HepG2 (cell line): Measurements from ENCODE around the gene SLC16A3. TPM values are rescaled to one million over a fixed set of nuclear protein-coding genes. Genes with fewer than 3 reads are reported as not detected.

ENCODE experiments used
- AGO2 ChIP-seq: fragments of 200-400 bp; formaldehyde crosslinking; optimal IDR thresholded peaks from 2 replicates; pipeline ENCODE3; 2017; ENCODE audit warnings: mild to moderate bottlenecking, low read depth, low read length, moderate library complexity
- ARNT2 ChIP-seq: sonication (generic); formaldehyde crosslinking; IDR thresholded peaks from 2 replicates; pipeline ENCODE4 v1.8.0; 2022; ENCODE audit warnings: mild to moderate bottlenecking, low read depth, missing genetic modification reagents, moderate library complexity
- CEBPB ChIP-seq: IDR thresholded peaks from 2 replicates; pipeline ENCODE4 v1.6.1; 2011; ENCODE audit warnings: low read depth, low read length, improper control_type of control experiment, borderline replicate concordance
- EED ChIP-seq: sonication (generic); formaldehyde crosslinking; IDR thresholded peaks from 2 replicates; pipeline ENCODE4 v1.5.0; 2020; ENCODE audit warnings: mild to moderate bottlenecking, missing genetic modification reagents
- ETV6 ChIP-seq: sonication (generic); formaldehyde crosslinking; conservative IDR thresholded peaks from 2 replicates; pipeline ENCODE4 v1.4.0; 2020; ENCODE audit warnings: missing genetic modification reagents
- GATAD2A ChIP-seq: IDR thresholded peaks from 2 replicates; pipeline ENCODE4 v1.6.1; 2016
- HOXA3 ChIP-seq: sonication (generic); formaldehyde crosslinking; IDR thresholded peaks from 2 replicates; pipeline ENCODE4 v1.5.0; 2020; ENCODE audit warnings: missing genetic modification reagents
- KDM2A ChIP-seq: sonication (generic); formaldehyde crosslinking; IDR thresholded peaks from 2 replicates; pipeline ENCODE4 v1.4.0; 2020; ENCODE audit warnings: low read depth, missing genetic modification reagents, borderline replicate concordance
- KMT2A ChIP-seq: sonication (generic); formaldehyde crosslinking; IDR thresholded peaks from 2 replicates; pipeline ENCODE4 v1.4.0; 2020; ENCODE audit warnings: missing genetic modification reagents
- LCORL ChIP-seq, 2 experiments: fragments of 450-650 bp in 1 of 2; sonication (generic) in 1 of 2; formaldehyde crosslinking in 1 of 2; IDR thresholded peaks; 2 replicates each; pipeline versions ENCODE4 v1.5.0 to v1.6.1; 2017 to 2020; ENCODE audit warnings: antibody characterized with exemption in 1 of 2, missing genetic modification reagents in 1 of 2
- MTA3 ChIP-seq: sonication (generic); formaldehyde crosslinking; IDR thresholded peaks from 2 replicates; pipeline ENCODE4 v1.4.0; 2020; ENCODE audit warnings: missing genetic modification reagents
- PHF8 ChIP-seq: sonication (generic); formaldehyde crosslinking; IDR thresholded peaks from 2 replicates; pipeline ENCODE4 v1.5.0; 2020; ENCODE audit warnings: missing genetic modification reagents
- POLR2G ChIP-seq: fragments of 200-400 bp; formaldehyde crosslinking; IDR thresholded peaks from 2 replicates; pipeline ENCODE4 v1.6.1; 2018; ENCODE audit warnings: mild to moderate bottlenecking, low read depth, low read length, moderate library complexity
- RBFOX2 ChIP-seq: fragments of 200-400 bp; formaldehyde crosslinking; IDR thresholded peaks from 2 replicates; pipeline ENCODE4 v1.6.1; 2017; ENCODE audit warnings: low read depth, mild to moderate bottlenecking, low read length
- RFXAP ChIP-seq: sonication (generic); formaldehyde crosslinking; IDR thresholded peaks from 2 replicates; pipeline ENCODE4 v1.4.0; 2020; ENCODE audit warnings: missing genetic modification reagents, borderline replicate concordance
- TMF1 ChIP-seq: sonication (generic); formaldehyde crosslinking; IDR thresholded peaks from 2 replicates; pipeline ENCODE4 v1.8.1; 2022; ENCODE audit warnings: low read depth, missing genetic modification reagents
- TRIM22 ChIP-seq: fragments of 450-650 bp; IDR thresholded peaks from 2 replicates; pipeline ENCODE4 v1.6.1; 2017
- ZFP62 ChIP-seq: sonication (generic); formaldehyde crosslinking; IDR thresholded peaks from 2 replicates; pipeline ENCODE4 v1.4.0; 2020; ENCODE audit warnings: missing genetic modification reagents
- ZNF12 ChIP-seq: sonication (generic); formaldehyde crosslinking; IDR thresholded peaks from 2 replicates; pipeline ENCODE4 v1.5.0; 2020; ENCODE audit warnings: missing genetic modification reagents
- ZNF136 ChIP-seq: sonication (generic); formaldehyde crosslinking; IDR thresholded peaks from 2 replicates; pipeline ENCODE4 v1.8.1; 2022; ENCODE audit warnings: low read depth, mild to moderate bottlenecking, moderate library complexity, missing genetic modification reagents
- ZNF224 ChIP-seq: sonication (generic); formaldehyde crosslinking; IDR thresholded peaks from 2 replicates; pipeline ENCODE4 v1.5.0; 2020; ENCODE audit warnings: mild to moderate bottlenecking, missing genetic modification reagents
- ZNF263 ChIP-seq: sonication (generic); formaldehyde crosslinking; IDR thresholded peaks from 2 replicates; pipeline ENCODE4 v1.4.0; 2020; ENCODE audit warnings: missing genetic modification reagents
- ZNF264 ChIP-seq: sonication (generic); formaldehyde crosslinking; IDR thresholded peaks from 2 replicates; pipeline ENCODE4 v1.4.0; 2020; ENCODE audit warnings: missing genetic modification reagents
- ZNF331 ChIP-seq: sonication (generic); formaldehyde crosslinking; IDR thresholded peaks from 2 replicates; pipeline ENCODE4 v1.4.0; 2020; ENCODE audit warnings: missing genetic modification reagents
- ZNF350 ChIP-seq: sonication (generic); formaldehyde crosslinking; IDR thresholded peaks from 2 replicates; pipeline ENCODE4 v1.4.0; 2020; ENCODE audit warnings: mild to moderate bottlenecking, low read depth, missing genetic modification reagents, borderline replicate concordance
- ZNF468 ChIP-seq: sonication (generic); formaldehyde crosslinking; IDR thresholded peaks from 2 replicates; pipeline ENCODE4 v1.8.0; 2022; ENCODE audit warnings: mild to moderate bottlenecking, moderate library complexity, missing genetic modification reagents
- ZNF572 ChIP-seq: sonication (generic); formaldehyde crosslinking; IDR thresholded peaks from 2 replicates; pipeline ENCODE4 v1.5.1; 2020; ENCODE audit warnings: mild to moderate bottlenecking, missing genetic modification reagents
- ZNF598 ChIP-seq: sonication (generic); formaldehyde crosslinking; IDR thresholded peaks from 2 replicates; pipeline ENCODE4 v1.5.1; 2020; ENCODE audit warnings: mild to moderate bottlenecking, missing genetic modification reagents, borderline replicate concordance
- ZNF75D ChIP-seq: sonication (generic); formaldehyde crosslinking; IDR thresholded peaks from 2 replicates; pipeline ENCODE4 v1.8.1; 2023; ENCODE audit warnings: missing genetic modification reagents, mild to moderate bottlenecking, borderline replicate concordance
- ZNF768 ChIP-seq: sonication (generic); formaldehyde crosslinking; IDR thresholded peaks from 2 replicates; pipeline ENCODE4 v1.4.0; 2020; ENCODE audit warnings: missing genetic modification reagents
- ZSCAN25 ChIP-seq: sonication (generic); formaldehyde crosslinking; IDR thresholded peaks from 2 replicates; pipeline ENCODE4 v1.8.0; 2022; ENCODE audit warnings: mild to moderate bottlenecking, missing genetic modification reagents
- polyA plus RNA-seq, 8 experiments: library from polyadenylated mRNA; depleted of rRNA in 3 of 8; stranded (reverse) in 7 of 8; unstranded in 1 of 8; fragments of >200 nt; fragmentation: Illumina TruSeq in 4 of 8; extraction: Trizol in 4 of 8; gene quantifications; 2 replicates each; pipeline versions ENCODE4 v1.2.1 to v1.2.3, GENCODE V29; 2011 to 2016; ENCODE audit warnings: low read depth in 4 of 8, missing spikeins in 1 of 8, mixed read lengths in 1 of 8; ENCODE audit not compliant: insufficient read depth in 1 of 8
- total RNA-seq, 5 experiments: library from RNA; depleted of rRNA; stranded (reverse); fragments of >200 nt; fragmentation: Illumina TruSeq; extraction: Trizol; gene quantifications; 2 replicates each; pipeline ENCODE4 v1.2.3, GENCODE V29; 2016; ENCODE audit warnings: low read depth in 1 of 5
- TF ChIP-seq, protein P1 (sequence below): IDR thresholded peaks from 2 replicates; pipeline ENCODE4 v1.6.1; 2016; ENCODE audit warnings: low read depth, borderline replicate concordance

Gene SLC16A3
- total and polyA plus RNA-seq, 2 of the 13 experiments (the other 11 are each of a cell fraction or from before 2014, with no cell fraction given), result 242 to 349 TPM

DNA sequence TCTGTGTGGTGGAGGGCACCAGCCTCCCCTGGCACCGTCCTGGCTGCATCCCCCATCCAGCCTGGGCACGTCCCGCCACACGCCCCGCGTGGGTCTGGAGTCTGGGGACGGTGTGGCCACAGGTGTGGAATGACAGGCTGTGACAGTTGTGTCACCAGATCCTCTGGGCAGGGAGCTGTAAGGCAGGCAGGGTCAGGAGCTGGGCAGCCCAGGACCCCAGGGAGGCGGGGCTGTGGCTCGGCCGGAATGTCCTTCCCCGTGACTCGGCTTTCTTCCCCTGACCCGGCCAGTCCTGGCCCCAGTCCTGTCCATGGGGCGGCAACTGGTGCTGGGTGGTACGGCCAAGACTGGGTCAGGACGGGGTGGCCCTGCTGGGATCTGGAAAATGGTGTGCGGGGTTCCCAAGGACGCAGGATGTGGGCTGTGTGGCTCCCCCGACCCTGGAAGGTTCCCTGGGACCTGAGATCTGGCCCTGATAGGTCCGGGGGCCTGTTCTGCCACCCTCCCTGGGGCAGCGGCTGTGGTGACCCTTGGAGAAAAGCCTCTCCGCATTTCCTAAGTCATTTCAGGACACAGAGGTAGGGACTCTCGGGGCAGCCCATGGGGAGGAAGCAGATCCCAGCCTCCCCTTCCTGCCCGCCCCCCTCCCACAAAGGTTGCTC is 3.3 kb upstream of the SLC16A3 start (continued):
- TF ChIP-seq MTA3 (CRISPR knock-in tag), result no peak
- TF ChIP-seq EED (CRISPR knock-in tag), result peak; percentile 87
- TF ChIP-seq ETV6 (CRISPR knock-in tag), result no peak
- TF ChIP-seq AGO2, result peak; percentile 49
- peak; percentile 47; the same call in 1 of the 2 replicates for TF ChIP-seq RBFOX2
- TF ChIP-seq ARNT2 (CRISPR knock-in tag), result 0 out of 2 replicates have a peak, but pooled peaks have one; percentile 22
- 0 out of 2 replicates have a peak, but pooled peaks have one; percentile 76 for TF ChIP-seq ZNF224 (CRISPR knock-in tag)
- peak; percentile 41; the same call in 1 of the 2 replicates for TF ChIP-seq ZNF768 (CRISPR knock-in tag)
- TF ChIP-seq ZNF264 (CRISPR knock-in tag), result 0 out of 2 replicates have a peak, but pooled peaks have one; percentile 15
- TF ChIP-seq ZNF263, result peak; percentile 70
- peak; percentile 50; the same call in 1 of the 2 replicates for TF ChIP-seq HOXA3 (CRISPR knock-in tag)
- peak; percentile 54; the same call in 1 of the 2 replicates for TF ChIP-seq KDM2A (CRISPR knock-in tag)
- TF ChIP-seq PHF8 (CRISPR knock-in tag), result peak; percentile 50; the same call in 1 of the 2 replicates
- TF ChIP-seq ZNF12 (CRISPR knock-in tag), result no peak
- TF ChIP-seq TRIM22, result no peak
- peak; percentile 34; the same call in 1 of the 2 replicates for TF ChIP-seq ZNF331
- peak; percentile 45; the same call in 1 of the 2 replicates for TF ChIP-seq GATAD2A (CRISPR knock-in tag)
- TF ChIP-seq LCORL (IDR thresholded peaks at IDR 0.05), result no peak
- peak; percentile 43; the same call in 1 of the 2 replicates for TF ChIP-seq LCORL (CRISPR knock-in tag; IDR thresholded peaks at IDR 0.05)
- TF ChIP-seq ZFP62 (CRISPR knock-in tag), result no peak
- TF ChIP-seq KMT2A, result 0 out of 2 replicates have a peak, but pooled peaks have one; percentile 28
- TF ChIP-seq ZNF572 (CRISPR knock-in tag), result 0 out of 2 replicates have a peak, but pooled peaks have one; percentile 38
- no peak for TF ChIP-seq TMF1
- 0 out of 2 replicates have a peak, but pooled peaks have one; percentile 54 for TF ChIP-seq ZNF468 (CRISPR knock-in tag)
- 0 out of 2 replicates have a peak, but pooled peaks have one; percentile 20 for TF ChIP-seq ZNF598 (CRISPR knock-in tag)
- peak; percentile 63 for TF ChIP-seq POLR2G
- 0 out of 2 replicates have a peak, but pooled peaks have one; percentile 15 for TF ChIP-seq CEBPB
- TF ChIP-seq ZSCAN25 (CRISPR knock-in tag), result peak; percentile 67
- 0 out of 2 replicates have a peak, but pooled peaks have one; percentile 64 for TF ChIP-seq ZNF350
- TF ChIP-seq, protein P1, sequence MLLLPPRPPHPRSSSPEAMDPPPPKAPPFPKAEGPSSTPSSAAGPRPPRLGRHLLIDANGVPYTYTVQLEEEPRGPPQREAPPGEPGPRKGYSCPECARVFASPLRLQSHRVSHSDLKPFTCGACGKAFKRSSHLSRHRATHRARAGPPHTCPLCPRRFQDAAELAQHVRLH (CRISPR knock-in tag), result peak; percentile 73; the same call in 1 of the 2 replicates
- no peak for TF ChIP-seq ZNF75D
- TF ChIP-seq RFXAP (CRISPR knock-in tag), result 0 out of 2 replicates have a peak, but pooled peaks have one; percentile 12
- peak; percentile 86 for TF ChIP-seq ZNF136 (CRISPR knock-in tag)
